K562 (cell line): Measurements from ENCODE around the gene AFDN. TPM values are rescaled to one million over a fixed set of nuclear protein-coding genes. Genes with fewer than 3 reads are reported as not detected.
A peak's percentile ranks its signal among the peaks of the same experiment; 100 is the strongest.
"Not testable (repeated sequence)": the region's sequence is repeated elsewhere in the genome, so short reads cannot be mapped to it uniquely, and the experiment has no call there.

Source experiments
- ATAC-seq: fragments of 200-7000 bp; cut with Tn5 transposase; 3 replicates; pipeline ENCODE4 v1.9.1; 2020; ENCODE audit warnings: moderate library complexity
- BruUV-seq: library from RNA; stranded (reverse); fragments of 400-500 nt; replicated peaks from 2 replicates; lab custom pipeline; 2021; lab: Mats Ljungman, UMichigan
- CTCF ChIA-PET: fragments of 300-600 bp; formaldehyde crosslinking; extraction: SDS; loops from one replicate; lab custom pipeline; 2021; ENCODE audit warnings: low intra/inter-chr PET ratio; lab: Yijun Ruan, JAX
- POLR2A ChIA-PET: fragments of 300-600, 350-650 bp; sonication (Branson Sonifier 250); formaldehyde crosslinking; extraction: SDS; loops from one replicate; lab custom pipeline; 2021; ENCODE audit warnings: antibody characterized with exemption, inconsistent platforms; lab: Yijun Ruan, JAX
- DNase-seq, 4 experiments: peaks; one replicate each; pipeline versions ENCODE4 v3.0.0 to v3.0.0-alpha.2; 2011 to 2018; ENCODE audit warnings: low spot score in 3 of 4, mixed read lengths in 3 of 4; ENCODE audit errors: extremely low read depth in 1 of 4
- FAIRE-seq: peaks from 2 replicates; lab custom pipeline; 2011; peaks lifted over from hg19 to GRCh38; lab: Jason Lieb, UNC
- H2AFZ ChIP-seq: 2 replicates; pipeline ENCODE4 v1.6.0; 2011; ENCODE audit warnings: low read depth, low read length, control low read depth, inconsistent platforms
- H3K27ac ChIP-seq: fragments of 200-600 bp; 3 replicates; pipeline ENCODE4 v1.8.0; 2011; ENCODE audit warnings: low read depth, mild to moderate bottlenecking, control low read depth, inconsistent platforms, low read length, moderate library complexity, mixed read lengths; ENCODE audit errors: extremely low read depth
- H3K27me3 ChIP-seq, 2 experiments: fragments of 300-600 bp in 1 of 2; 2 replicates in 1 of 2; 3 replicates in 1 of 2; pipeline versions ENCODE4 v1.6.0 to v1.8.0; 2011; ENCODE audit warnings: inconsistent platforms in 2 of 2, low read length in 2 of 2, mild to moderate bottlenecking in 1 of 2, mixed read lengths in 1 of 2, moderate library complexity in 1 of 2; ENCODE audit not compliant: control insufficient read depth in 2 of 2, insufficient read depth in 2 of 2
- H3K36me3 ChIP-seq: fragments of 300-600 bp; 3 replicates; pipeline ENCODE4 v1.8.0; 2011; ENCODE audit warnings: mild to moderate bottlenecking, low read length, inconsistent platforms; ENCODE audit not compliant: control insufficient read depth, insufficient read depth
- H3K4me1 ChIP-seq, 2 experiments: fragments of 200-600 bp in 1 of 2; replicated peaks in 1 of 2; 2 replicates in 1 of 2; 3 replicates in 1 of 2; pipeline versions ENCODE4 v1.5.1 to v1.8.0; 2011; ENCODE audit warnings: inconsistent platforms in 2 of 2, low read length in 2 of 2, mild to moderate bottlenecking in 1 of 2, mixed read lengths in 1 of 2, moderate library complexity in 1 of 2; ENCODE audit not compliant: control insufficient read depth in 2 of 2, insufficient read depth in 2 of 2
- H3K4me2 ChIP-seq: 2 replicates; pipeline ENCODE4 v1.6.1; 2011; ENCODE audit warnings: low read length, control low read depth, inconsistent platforms, mixed read lengths; ENCODE audit not compliant: insufficient read depth
- H3K4me3 ChIP-seq: fragments of 200-600 bp; sonication (generic), shearing (Covaris generic); 2 replicates; pipeline ENCODE4 v1.5.1; 2016; ENCODE audit warnings: control low read depth, inconsistent platforms
- H3K79me2 ChIP-seq: fragments of 200-600 bp; 3 replicates; pipeline ENCODE4 v1.8.0; 2011; ENCODE audit warnings: low read length, inconsistent platforms; ENCODE audit not compliant: control insufficient read depth, insufficient read depth
- H3K9ac ChIP-seq, 2 experiments: 2 replicates each; pipeline versions ENCODE4 v1.6.0 to v1.6.1; 2011; ENCODE audit warnings: low read depth in 2 of 2, low read length in 2 of 2, control low read depth in 1 of 2, inconsistent platforms in 1 of 2, mild to moderate bottlenecking in 1 of 2, mixed read lengths in 1 of 2; ENCODE audit not compliant: insufficient read depth in 1 of 2
- H3K9me1 ChIP-seq: one replicate; pipeline ENCODE4 v1.6.0; 2011; ENCODE audit warnings: inconsistent platforms, mild to moderate bottlenecking, low read length, moderate library complexity; ENCODE audit not compliant: control insufficient read depth, insufficient read depth
- H3K9me3 ChIP-seq: replicated peaks from 2 replicates; pipeline ENCODE4 v1.5.1; 2011; ENCODE audit warnings: low read depth, low read length, inconsistent platforms; ENCODE audit not compliant: control insufficient read depth, insufficient read depth
- H4K20me1 ChIP-seq: replicated peaks from 2 replicates; pipeline ENCODE4 v1.6.1; 2011; ENCODE audit warnings: low read length, inconsistent platforms, mixed read lengths; ENCODE audit not compliant: control insufficient read depth, insufficient read depth
- POLR2G ChIP-seq: fragments of 200-400 bp; formaldehyde crosslinking; IDR thresholded peaks from 2 replicates; pipeline ENCODE4 v1.6.1; 2017; ENCODE audit warnings: low read depth, mild to moderate bottlenecking, antibody characterized with exemption, low read length, moderate library complexity
- TCF7 ChIP-seq: sonication (generic); IDR thresholded peaks from 2 replicates; pipeline ENCODE4 v1.6.1; 2016; ENCODE audit warnings: antibody characterized with exemption, borderline replicate concordance
- WGBS: fragments of 100-300 bp; shearing (Covaris generic); methylation state at CpG from one replicate; pipeline ENCODE4 v1.1.6; 2016; ENCODE audit warnings: low coverage, mixed read lengths; ENCODE audit not compliant: insufficient coverage; ENCODE audit errors: missing lambda C conversion rate; 5-methylcytosine and 5-hydroxymethylcytosine counted together
- in situ Hi-C: fragments of 300-500 bp; cut with MboI; formaldehyde crosslinking; loops from 4 replicates; pipeline ENCODE4 v1.15.0; 2018; ENCODE audit warnings: inconsistent platforms, mixed read lengths
- intact Hi-C: fragments of 100-400 bp; cut with micrococcal nuclease; formaldehyde crosslinking; loops from 2 replicates; pipeline ENCODE4 v1.14.2; 2022
- polyA plus RNA-seq, 8 experiments: library from polyadenylated mRNA; depleted of rRNA in 4 of 8; stranded (reverse) in 5 of 8; unstranded in 3 of 8; fragments of >200 nt; fragmentation: Nextera tagmentation in 2 of 8; fragmentation: Illumina TruSeq in 1 of 8; extraction: Ambion mirVana in 2 of 8; extraction: Trizol in 1 of 8; gene quantifications; 2 replicates each; pipeline versions ENCODE4 v1.2.1 to v1.2.3, GENCODE V29; 2011 to 2014; ENCODE audit warnings: inconsistent platforms in 1 of 8, missing spikeins in 1 of 8
- total RNA-seq, 7 experiments: library from RNA; depleted of rRNA in 6 of 7; stranded (reverse); fragments of >200 nt in 6 of 7; fragmentation: Illumina TruSeq in 2 of 7; extraction: Trizol in 2 of 7; gene quantifications; 2 replicates each; pipeline versions ENCODE4 v1.2.1 to v1.2.3, GENCODE V29; 2011 to 2021; ENCODE audit warnings: low replicate concordance in 1 of 7

AFDN gene
- total and polyA plus RNA-seq, 9 of the 15 experiments (the other 6 are each of a cell fraction or from before 2014, with no cell fraction given): 7.2 to 129 (median 105) TPM

GRCh38 chr6:167975458-167975857, 148.7 kb downstream of the AFDN start:
- Histone ChIP-seq H3K36me3 (peaks cover 4% of the 10 kb centered on the region; the same call in 1 of the 3 replicates), H2AFZ (no peak overlapping the region), H3K79me2 (no peaks in the 10 kb centered on the region), H3K9ac (0 out of 4 replicates have a peak overlapping the region, but pooled peaks of 1 of the 2 experiments have one; percentile 40), H3K9me3 (no peaks in the 10 kb centered on the region), H4K20me1 (no peaks in the 10 kb centered on the region), H3K27me3 (peaks cover 13 to 22% of the 10 kb centered on the region in 2 experiments; a peak in 4 of 5 replicates), H3K4me1 (peaks cover 0 to 8% of the 10 kb centered on the region in 2 experiments; a peak in 1 of 5 replicates), H3K4me2 (no peak overlapping the region), H3K27ac (no peak overlapping the region), H3K4me3 (no peak overlapping the region), H3K9me1 (no peaks in the 10 kb centered on the region)
- CTCF ChIA-PET: no interaction called here
- TF ChIP-seq TCF7 (no peak), POLR2G (peak; percentile 35; the same call in 1 of the 2 replicates)
- POLR2A ChIA-PET: no interaction called here
- intact Hi-C loops: no loop called here
- ATAC-seq (no peak), DNase-seq (no peak), FAIRE-seq (no peak)
- in situ Hi-C loops: no loop called here
- no TSS peak for BruUV-seq
- 47% methylated on average over 19 of the region's 19 CpGs for WGBS

DNA sequence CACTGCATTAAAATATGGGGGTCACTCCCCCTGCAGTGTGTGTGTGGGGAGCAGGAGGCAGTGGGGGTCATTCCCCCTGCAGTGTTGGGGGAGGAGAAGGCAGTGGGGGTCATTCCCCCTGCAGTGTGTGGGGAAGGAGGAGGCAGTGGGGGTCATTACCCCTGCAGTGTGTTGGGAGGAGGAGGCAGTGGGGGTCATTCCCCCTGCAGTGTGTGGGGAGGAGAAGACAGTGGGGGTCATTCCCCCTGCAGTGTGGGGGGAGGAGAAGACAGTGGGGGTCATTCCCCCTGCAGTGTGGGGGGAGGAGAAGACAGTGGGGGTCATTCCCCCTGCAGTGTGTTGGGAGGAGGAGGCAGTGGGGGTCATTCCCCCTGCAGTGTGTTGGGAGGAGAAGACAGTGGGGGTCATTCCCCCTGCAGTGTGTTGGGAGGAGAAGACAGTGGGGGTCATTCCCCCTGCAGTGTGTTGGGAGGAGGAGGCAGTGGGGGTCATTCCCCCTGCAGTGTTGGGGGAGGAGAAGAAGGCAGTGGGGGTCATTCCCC, 149.5 kb downstream of the AFDN start:
- BruUV-seq, POLR2A ChIA-PET, intact Hi-C loops, H3K4me1 ChIP-seq, ATAC-seq, CTCF ChIA-PET, H3K9me3 ChIP-seq, DNase-seq, H2AFZ ChIP-seq, H3K4me2 ChIP-seq, H3K9me1 ChIP-seq, H3K9ac ChIP-seq, H3K36me3 ChIP-seq, H4K20me1 ChIP-seq, FAIRE-seq, in situ Hi-C loops, H3K27ac ChIP-seq, H3K4me3 ChIP-seq, H3K79me2 ChIP-seq: not testable (repeated sequence)
- peaks cover 19 to 22% of the 10 kb centered on the region in 2 experiments for H3K27me3 ChIP-seq
